A172 (cell line): ENCODE measurements around the gene EPHB6. TPM values are rescaled to one million over a fixed set of nuclear protein-coding genes. Genes with fewer than 3 reads are reported as not detected.

Source experiments
- DNase-seq: peaks from one replicate; pipeline ENCODE4 v3.0.0-alpha.2; 2015; ENCODE audit warnings: low spot score
- total RNA-seq: library from RNA; depleted of rRNA; stranded (reverse); fragments of >200 nt; shearing (Covaris generic); gene quantifications from 2 replicates; pipeline ENCODE4 v1.2.3, GENCODE V29; 2014; rRNA removed

Gene EPHB6, protein sequence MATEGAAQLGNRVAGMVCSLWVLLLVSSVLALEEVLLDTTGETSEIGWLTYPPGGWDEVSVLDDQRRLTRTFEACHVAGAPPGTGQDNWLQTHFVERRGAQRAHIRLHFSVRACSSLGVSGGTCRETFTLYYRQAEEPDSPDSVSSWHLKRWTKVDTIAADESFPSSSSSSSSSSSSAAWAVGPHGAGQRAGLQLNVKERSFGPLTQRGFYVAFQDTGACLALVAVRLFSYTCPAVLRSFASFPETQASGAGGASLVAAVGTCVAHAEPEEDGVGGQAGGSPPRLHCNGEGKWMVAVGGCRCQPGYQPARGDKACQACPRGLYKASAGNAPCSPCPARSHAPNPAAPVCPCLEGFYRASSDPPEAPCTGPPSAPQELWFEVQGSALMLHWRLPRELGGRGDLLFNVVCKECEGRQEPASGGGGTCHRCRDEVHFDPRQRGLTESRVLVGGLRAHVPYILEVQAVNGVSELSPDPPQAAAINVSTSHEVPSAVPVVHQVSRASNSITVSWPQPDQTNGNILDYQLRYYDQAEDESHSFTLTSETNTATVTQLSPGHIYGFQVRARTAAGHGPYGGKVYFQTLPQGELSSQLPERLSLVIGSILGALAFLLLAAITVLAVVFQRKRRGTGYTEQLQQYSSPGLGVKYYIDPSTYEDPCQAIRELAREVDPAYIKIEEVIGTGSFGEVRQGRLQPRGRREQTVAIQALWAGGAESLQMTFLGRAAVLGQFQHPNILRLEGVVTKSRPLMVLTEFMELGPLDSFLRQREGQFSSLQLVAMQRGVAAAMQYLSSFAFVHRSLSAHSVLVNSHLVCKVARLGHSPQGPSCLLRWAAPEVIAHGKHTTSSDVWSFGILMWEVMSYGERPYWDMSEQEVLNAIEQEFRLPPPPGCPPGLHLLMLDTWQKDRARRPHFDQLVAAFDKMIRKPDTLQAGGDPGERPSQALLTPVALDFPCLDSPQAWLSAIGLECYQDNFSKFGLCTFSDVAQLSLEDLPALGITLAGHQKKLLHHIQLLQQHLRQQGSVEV
- 2.0 and 2.7 TPM in 2 replicates for total RNA-seq

DNA sequence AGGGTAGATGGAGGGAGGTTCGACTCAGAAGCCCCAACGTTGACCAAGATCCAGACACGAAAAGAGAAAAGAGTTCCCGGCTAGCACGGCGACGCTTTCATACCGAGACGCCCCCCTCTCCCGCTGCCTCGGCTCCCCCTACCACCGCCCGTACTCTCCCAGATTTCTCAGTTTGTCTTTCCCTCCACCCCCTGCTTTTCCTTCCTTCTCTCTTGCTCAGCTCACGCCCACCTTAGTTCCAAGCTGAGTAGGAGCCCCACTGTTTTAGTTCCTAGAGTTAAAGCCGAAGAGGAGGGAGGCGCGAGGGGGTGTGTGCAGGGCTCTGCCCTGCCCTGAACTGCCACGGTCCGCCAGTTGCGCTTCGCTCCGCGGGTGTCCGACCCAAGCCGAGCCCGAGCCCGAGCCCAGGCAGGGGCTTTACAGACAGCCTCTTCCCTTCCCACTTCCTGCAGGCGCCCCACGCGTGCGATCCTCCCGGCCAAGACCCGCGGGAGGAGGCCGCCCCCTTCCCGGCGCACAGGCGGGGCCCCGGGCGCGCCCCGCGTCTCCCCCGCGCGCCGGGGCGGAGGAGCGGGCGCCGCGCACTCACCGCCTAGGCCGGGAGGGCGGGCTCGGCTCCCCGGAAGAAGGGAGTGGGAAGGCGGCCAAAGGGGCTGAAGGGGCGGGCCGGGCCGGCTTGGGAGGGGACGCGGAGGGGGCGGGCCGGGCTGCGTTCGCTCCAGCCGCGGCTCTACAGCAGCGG, at the start of gene EPHB6:
EPHB6 (plus strand) TSS at position 705 of the 742 bp plus-strand sequence. CDS start 8,152 bp downstream, outside the sequence.
- peak; percentile 22 for DNase-seq

DNA sequence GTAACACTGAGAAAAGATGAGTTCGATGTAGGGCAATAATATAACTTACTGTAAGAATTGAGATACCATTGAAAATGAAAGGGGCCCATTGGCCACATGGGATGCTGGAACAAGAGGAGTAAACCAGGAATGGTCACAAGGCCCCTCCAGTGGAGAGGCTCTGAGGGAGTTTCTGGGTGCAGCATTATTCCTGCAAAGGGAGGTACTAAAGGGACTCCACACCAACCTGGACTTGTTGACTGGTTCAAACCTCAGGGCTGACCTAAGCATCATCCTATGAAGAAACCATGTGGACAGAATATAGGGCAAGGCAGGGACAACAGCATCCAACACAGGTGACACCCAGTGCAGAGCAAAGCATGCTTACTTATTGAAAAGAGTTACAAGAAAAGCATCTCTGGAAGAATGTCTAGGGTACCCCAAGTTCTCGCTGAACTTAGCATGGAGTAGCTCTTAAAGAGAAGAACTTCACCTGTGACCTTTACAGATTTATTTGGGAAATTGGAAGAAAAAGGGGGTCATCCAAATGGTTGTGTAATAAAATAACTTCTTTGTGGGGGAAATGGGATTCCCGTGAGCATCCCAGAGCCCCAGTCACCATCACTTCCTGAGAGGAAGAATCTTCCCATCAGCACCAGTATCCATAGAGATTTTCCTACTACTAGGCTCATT, 49.4 kb upstream of the EPHB6 start:
- DNase-seq, result no peak

DNA sequence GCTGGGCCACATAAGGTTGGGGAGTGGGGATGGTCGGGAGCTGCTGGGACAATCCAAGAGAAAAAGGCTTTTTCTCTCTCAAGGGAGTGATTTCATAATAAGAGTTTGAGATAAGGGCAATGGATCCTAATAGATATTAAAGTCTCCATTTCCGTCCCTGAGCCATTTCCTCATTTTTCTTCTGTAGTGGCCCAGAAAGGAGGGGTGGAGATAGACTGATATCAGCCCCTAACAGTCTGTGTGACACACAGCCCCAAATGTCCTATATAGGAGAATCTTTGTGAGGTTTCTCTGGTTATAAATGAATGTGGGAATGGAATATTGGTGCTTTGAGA, 48.9 kb upstream of the EPHB6 start:
- no peak for DNase-seq

DNA sequence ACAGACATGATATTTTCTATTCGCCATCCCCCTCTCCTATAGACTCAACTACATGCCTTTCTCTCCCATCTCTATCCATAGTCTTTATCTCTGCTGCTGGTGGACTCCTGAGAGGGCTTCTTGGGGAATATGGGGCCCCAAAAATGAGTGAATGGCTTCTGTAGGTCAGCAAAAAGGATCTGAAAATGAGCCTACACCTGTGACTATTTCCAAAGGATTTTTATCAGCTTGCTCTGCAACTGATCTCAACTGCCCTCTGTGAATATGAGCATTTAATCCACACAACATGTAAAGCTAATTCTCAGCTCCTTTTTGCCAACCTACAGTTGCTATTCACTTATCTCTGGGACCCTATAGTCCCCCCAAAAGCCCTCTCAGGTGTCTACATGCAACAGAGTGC, 47.9 kb upstream of the EPHB6 start:
- DNase-seq, result no peak

DNA sequence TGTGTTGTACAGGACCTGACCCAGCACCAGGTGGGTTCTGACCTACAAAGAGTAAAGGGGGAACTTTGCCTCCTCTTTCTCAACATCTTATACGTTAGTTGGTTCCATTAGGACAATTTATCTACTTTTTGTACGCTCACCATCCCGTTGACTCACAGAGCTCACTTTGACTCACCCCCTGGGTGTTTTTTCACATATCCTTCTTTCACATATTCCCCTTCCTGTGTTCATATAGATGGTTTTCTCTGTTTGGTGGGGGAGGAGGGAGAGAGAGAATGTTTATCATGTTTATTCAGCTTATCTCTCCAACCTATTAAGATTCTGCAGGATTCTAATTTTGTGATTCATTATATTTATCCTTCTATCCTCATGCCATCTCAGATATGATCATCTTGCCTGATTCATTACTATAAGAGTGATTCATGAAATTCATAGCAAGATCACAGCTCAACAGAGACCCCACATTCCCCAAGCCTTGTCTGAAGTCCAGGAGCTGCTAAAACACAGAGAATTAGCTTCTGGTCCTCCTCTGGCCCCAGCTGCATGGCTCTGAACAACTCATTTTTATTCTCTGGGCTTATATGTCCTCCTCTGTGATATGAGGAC, 46.9 kb upstream of the EPHB6 start:
- peak; percentile 78 for DNase-seq

DNA sequence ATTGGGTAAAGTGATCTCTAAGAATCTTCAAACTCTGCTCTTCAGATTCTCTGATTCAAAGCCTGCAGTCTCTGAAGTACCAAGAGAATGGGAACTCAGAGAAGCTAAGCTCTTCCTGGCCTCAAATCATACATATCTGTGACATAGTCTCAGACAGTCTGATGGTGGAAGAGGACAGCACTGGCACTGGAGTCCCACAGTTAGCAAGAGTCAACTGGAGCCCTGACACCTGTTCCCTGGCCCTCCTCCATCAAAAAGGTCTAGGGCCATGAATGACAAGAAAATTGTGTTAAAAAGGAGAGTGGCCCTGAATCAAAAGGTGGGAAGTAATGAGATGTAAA, 46.4 kb upstream of the EPHB6 start:
- DNase-seq, result no peak

DNA sequence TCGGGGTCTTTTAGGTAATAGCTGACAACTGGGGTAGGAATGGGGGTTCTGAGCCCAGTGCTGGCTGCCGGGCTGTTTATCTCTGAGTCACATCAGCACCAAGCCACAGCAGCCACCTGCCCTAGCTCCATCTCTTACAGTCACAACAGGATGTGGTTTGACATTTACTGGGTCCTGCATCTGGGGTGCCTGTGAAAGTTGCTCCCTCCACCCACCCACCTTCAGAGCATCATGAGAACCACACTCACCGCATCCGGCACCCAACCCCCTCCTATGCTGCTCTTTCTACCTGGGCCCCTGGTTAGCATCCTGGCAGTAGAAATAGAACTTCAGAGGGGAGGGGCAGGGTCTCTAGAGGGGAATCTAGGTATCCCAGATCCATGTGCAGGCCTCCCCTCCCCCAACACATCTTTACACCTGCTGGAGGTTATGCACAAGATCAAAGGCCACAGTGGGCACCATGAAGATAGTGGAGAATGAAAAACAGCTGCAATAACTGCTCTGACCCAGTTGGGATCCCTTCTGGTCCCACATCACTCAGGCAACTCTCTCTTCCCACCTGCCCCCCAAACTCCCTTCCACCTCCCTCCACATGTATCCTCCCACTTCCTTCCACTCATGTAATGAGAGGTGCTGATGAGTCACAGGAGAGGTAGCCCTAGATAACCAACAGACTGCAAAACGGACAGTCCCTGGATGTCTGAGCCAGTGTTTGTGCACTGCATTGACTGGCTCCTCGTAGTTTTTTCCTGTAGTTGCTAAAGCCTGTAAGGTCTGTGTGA, 45.9 kb upstream of the EPHB6 start:
- peak; percentile 97 for DNase-seq

DNA sequence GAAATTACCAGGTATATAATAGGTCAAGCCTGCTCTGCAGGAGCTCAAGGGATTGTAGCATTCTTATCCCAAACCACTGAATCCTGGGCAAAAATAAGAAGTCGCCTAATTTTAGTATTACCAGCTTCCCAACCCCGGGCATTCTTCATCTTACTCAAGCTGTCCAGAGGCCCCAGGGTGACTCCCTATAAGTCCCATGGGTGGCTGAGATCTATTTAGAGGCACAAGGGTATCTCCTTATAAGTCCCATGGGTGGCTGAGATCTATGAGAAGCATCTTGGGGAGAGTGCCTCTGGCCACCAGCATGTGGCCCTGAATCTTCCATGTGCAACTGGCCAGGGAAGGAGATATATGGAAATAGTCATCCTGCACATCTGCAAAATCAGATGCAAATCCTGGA, 45.2 kb upstream of the EPHB6 start:
- DNase-seq, result peak; percentile 14

DNA sequence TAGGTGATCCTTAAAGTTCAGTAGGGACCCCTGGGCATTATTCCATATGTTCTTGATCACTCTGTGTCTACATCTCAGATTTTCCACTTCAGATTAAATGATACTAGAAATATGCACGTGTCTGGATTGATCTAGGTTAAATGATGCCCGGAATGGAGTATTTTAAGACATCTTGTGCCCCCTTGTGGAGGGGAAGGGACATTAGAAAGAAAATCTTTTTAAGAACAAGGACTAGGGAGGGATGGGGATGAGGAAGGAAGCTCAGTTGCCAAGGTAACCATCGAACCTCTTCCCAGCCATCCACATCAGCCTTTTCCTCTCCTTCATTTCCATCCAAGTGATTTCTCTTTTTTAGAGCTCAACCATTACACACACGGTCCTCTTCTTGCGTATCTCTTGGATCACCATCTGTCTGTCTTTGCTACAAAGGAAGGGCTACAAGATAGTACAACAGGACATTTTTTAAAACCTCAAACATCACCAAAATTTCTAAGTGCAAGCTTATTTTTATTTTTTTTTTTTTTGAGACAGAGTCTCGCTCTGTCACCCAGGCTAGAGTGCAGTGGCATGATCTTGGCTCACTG, 43.6 kb upstream of the EPHB6 start:
- peak; percentile 62 for DNase-seq

DNA sequence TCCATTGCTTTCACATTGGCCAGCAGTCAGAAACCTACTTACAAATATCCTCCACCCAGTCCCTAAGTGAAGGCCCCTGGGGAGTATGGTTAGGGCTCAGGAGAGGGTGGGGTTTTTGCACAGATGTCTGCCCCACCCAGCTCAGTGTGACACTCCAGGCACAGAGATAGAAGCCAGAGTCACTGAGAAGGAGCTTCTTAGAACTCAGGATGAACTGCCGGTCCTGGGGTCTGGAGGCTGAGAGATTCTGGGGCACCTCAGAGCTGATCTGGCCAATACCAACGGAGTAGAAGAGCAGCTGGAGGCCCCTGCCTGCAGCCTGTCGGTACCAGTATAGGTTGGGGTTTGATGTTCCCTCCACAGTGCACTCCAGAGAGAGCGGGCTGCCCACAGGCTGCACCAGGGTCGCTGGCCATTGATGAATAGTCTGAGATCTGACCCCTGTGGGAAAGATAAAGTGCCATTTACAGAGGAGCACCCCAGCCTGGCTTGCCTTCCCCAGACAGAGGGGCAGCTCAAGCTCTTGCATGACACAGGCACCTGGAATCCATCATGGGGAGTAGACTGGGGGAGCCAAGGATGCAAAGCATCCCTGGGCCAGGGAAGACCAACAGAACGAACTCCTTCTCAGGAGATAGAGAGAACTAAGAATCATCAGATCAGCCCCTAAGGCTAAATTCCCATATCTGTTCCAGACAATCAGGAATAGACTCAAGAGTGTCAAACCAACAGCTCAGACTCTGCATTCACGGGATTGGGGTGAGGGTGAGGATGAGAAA, 42.2 kb upstream of the EPHB6 start:
- DNase-seq, result peak; percentile 36

DNA sequence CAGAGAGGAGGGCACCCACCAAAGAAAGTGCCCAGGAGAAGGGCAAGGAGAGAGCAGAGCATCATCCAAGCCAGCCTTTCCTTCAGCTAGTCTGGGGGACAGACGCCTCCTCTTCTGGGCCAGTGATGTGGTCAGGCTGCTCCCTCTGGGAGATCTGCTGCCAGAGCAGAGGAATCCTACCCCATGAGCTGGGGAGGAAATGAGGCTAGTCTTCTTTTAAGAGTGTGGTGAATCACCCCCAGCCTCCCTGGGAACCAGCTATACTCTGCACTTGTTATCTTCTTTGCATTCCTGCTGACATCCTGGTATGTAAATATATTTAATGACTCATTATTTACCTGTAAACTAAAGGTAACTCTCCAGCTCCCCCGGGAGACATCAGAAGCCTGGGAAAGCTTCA, 41.6 kb upstream of the EPHB6 start:
- peak; percentile 94 for DNase-seq

DNA sequence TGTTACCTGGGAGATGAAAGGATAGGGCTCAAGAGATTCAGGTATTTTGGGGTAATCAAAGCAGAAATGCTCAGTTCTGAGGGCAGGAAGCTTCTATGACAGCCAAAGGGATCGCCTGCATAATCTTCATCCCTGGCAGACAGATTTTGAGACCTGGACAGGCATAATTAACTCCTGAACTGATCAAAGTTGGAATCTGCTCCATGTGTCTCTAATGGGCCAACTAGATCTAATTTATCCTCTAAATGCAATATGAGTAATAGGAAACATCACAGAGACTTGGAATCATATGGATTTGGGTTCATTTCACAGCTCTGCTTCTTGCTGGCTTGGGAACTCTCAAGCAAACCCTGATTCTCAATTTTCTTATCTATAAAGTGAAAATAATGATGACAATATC, 41.2 kb upstream of the EPHB6 start:
- no peak for DNase-seq

DNA sequence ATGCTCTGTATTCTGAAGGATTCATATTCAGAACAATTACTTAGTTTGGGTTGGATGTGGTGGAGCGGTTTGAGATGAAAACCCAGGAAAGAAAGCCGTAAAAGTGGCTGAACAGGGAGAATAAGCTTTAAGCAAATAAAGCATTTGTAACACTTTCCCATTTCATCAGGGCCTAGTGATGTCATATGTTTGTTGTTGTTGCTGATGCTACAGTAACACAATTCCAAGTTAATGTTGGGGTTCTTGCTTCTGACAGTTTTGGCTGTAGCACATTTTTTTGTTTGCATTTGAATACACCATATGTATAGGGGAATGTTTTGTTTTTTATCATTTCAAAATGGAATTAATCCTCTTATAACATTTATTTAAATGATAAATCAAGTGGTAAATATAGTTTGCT, 40.4 kb upstream of the EPHB6 start:
- DNase-seq, result no peak

DNA sequence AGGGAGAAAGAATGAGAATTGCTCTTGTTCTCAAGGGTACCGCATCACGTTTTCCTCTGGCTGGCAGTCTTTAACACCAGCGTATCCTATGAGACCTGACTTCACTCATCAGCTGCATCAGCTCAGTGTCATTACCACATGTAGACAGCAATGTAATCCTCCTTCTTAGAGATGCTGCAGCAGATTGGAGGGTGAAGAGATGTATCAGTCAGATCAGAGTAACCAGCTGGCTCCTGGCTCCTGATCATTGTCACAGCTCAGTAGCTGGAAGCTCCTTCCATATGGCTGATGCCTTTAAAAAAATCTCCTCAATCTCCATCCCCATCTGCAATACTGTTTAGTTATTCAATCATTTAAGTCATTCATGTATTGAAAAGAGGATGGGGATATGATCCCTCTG, 39.7 kb upstream of the EPHB6 start:
- no peak for DNase-seq

DNA sequence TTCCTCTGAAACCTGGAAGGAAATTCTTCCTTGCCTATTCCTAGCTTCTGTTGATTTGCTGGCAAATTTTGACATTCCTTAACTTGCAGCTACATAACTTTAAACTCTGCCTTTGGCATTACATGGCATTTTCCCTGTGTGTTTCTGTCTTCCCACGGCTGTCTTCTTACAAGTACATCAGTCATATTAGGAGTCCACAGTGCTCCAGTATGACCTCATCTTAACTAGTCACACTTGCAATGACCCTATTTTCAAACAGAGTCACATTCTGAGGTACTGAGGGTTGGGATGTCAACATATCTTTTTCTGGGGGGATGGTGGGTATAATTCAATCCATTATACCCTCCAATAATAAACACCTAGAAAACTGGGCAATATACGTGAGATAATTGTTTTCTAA, 37.4 kb upstream of the EPHB6 start:
- DNase-seq, result no peak

DNA sequence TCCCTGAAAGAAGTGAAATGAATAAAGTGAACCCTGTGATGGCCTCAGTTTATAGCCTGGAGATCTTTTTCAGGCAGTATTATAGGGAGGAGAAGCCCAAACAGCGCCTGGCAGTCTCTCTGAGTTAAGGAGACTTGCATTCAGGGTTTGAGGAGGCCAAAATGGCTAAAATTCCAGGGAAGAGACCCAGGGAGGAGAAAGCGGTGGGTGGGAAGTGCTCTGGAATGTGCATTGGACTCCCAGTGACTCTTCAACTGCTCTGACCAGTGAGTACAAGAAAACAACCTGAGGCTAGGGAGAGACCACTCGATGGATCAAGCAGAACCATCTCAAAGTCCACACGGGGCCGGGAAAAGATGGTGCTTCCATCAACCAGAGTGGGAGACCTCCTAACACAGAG, 35.3 kb upstream of the EPHB6 start:
- no peak for DNase-seq

DNA sequence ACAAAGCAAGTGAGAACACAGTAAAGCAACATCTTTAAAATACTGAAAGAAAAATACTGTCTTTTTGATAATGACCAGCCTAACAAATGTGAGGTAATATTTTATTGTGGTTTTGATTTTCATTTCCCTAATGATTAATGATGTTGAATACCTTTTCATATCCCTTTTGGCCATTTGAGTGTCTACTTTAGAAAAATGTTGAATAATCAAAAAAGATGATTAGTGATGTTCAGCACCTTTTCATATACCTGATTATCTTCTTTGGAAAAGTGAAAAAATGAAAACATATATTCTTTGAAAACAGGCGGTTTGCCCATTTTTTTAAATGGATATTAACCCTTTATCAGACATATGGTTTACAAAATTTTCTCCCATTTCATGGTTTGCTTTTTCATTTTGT, 32.2 kb upstream of the EPHB6 start:
- no peak for DNase-seq

DNA sequence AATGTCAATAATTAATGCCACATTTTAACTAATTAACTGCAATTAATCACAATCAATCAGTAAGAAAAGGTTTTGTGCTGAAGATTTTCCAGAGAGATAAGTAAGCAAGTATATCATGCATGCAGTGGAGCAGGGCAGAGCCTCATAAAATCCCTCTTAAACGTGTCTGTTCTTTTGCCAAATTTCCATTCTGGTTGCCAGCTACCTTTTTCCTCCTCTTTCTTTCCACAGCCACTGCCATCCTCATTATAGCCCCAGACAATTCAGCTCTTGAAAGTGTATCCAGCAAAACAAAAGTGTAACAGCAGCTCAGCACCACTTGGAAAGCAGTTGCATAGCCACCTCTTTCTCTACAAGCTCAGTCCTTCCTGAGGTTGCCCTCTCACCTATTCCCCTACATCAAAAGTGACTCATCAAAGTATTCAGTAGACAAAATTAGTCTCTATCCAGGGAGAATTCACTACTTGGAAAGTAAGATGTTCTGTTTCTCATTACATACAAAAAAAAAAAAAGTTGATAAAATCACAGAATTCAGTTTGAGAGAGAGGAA, 26.9 kb upstream of the EPHB6 start:
- DNase-seq, result peak; percentile 22

DNA sequence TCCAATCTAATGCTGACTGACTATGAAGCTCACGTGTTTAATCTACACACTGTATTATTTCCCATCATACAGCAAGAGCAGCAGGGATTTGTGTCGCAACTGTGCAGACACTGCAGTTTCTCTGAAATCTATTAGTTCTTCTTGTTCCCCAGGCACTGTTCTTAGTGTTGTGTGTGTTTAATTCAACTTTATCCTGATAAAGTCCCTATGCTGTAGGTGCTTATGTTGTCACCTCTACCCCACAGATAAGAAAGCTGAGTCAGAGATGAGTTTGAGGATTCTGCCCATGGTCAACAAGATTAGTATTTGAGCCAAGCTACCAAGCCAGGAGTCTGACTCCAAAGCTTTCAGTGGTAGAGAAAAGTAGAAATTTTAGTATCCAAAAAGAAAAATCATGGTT, 22.5 kb upstream of the EPHB6 start:
- peak; percentile 29 for DNase-seq
